GM18861 (cell line): ENCODE measurements around the gene PTPN4.
A peak's percentile ranks its signal among the peaks of the same experiment; 100 is the strongest.

ENCODE experiments used
- ATAC-seq: cut with Tn5 transposase; IDR thresholded peaks from one replicate; pipeline ENCODE4 v1.9.1; 2021; ENCODE audit not compliant: unreplicated experiment

PTPN4 gene

GRCh38 chr2:119760237-119760955, 674 bp downstream of the PTPN4 start:
- ATAC-seq: peak; percentile 13

- ATAC-seq: no peak
Measured at GRCh38 chr2:119760956-119761275, 1.2 kb downstream of the PTPN4 start.

GRCh38 chr2:119764832-119765231, 5.1 kb downstream of the PTPN4 start:
- no peak for ATAC-seq

GRCh38 chr2:119765433-119766002, 5.8 kb downstream of the PTPN4 start:
- ATAC-seq: no peak

- no peak for ATAC-seq
Measured at GRCh38 chr2:119766944-119767343, 7.2 kb downstream of the PTPN4 start.

GRCh38 chr2:119768742-119769141, 9.0 kb downstream of the PTPN4 start:
- ATAC-seq: no peak

GRCh38 chr2:119769645-119770044, 9.9 kb downstream of the PTPN4 start:
- no peak for ATAC-seq

GRCh38 chr2:119771331-119771730, 11.6 kb downstream of the PTPN4 start:
- ATAC-seq: no peak

- no peak for ATAC-seq
Measured at GRCh38 chr2:119772128-119772527, 12.4 kb downstream of the PTPN4 start.

GRCh38 chr2:119772767-119773166, 13.0 kb downstream of the PTPN4 start:
- ATAC-seq: no peak

- no peak for ATAC-seq
Measured at GRCh38 chr2:119774026-119774425, 14.3 kb downstream of the PTPN4 start.

GRCh38 chr2:119775102-119775501, 15.4 kb downstream of the PTPN4 start:
- ATAC-seq: no peak

GRCh38 chr2:119782308-119783027, 22.7 kb downstream of the PTPN4 start:
- no peak for ATAC-seq

GRCh38 chr2:119784876-119785275, 25.2 kb downstream of the PTPN4 start:
- no peak for ATAC-seq

GRCh38 chr2:119786295-119786694, 26.6 kb downstream of the PTPN4 start:
- ATAC-seq: no peak

GRCh38 chr2:119788752-119789151, 29.0 kb downstream of the PTPN4 start:
- no peak for ATAC-seq

GRCh38 chr2:119790466-119790865, 30.7 kb downstream of the PTPN4 start:
- no peak for ATAC-seq

GRCh38 chr2:119792907-119793312, 33.2 kb downstream of the PTPN4 start:
- no peak for ATAC-seq

- no peak for ATAC-seq
Measured at GRCh38 chr2:119794237-119794636, 34.5 kb downstream of the PTPN4 start.

- ATAC-seq: no peak
Measured at GRCh38 chr2:119795309-119796303, 35.9 kb downstream of the PTPN4 start.

GRCh38 chr2:119800376-119800902, 40.7 kb downstream of the PTPN4 start:
- no peak for ATAC-seq
